ENCODE results near the gene CYP4F12.

CYP4F12 gene

GRCh38 chr19:15714638-15715037 is 41.8 kb downstream of the CYP4F12 start:
- no peak for DNase-seq
- ATAC-seq, result no peak

DNA sequence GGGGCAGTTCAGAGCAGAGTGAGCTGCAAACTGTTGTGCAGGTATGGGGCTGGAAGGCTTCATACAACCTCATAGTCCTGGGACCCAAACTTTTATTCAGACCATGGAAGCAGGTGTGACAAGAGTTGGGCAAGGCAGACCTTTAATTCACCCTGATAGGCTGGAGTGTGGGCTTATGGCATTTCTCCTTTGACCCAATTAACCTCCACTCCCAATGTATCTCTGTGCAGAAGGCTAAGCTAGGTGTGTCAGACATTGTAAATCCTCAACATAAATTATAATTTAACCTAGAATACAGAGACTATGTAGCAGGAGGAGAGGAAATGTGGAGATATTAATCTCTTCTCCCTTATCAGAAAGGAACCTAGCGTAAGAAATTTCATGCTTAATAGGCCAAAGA is 42.8 kb downstream of the CYP4F12 start:
- no peak for ATAC-seq
- no peak for DNase-seq

DNA sequence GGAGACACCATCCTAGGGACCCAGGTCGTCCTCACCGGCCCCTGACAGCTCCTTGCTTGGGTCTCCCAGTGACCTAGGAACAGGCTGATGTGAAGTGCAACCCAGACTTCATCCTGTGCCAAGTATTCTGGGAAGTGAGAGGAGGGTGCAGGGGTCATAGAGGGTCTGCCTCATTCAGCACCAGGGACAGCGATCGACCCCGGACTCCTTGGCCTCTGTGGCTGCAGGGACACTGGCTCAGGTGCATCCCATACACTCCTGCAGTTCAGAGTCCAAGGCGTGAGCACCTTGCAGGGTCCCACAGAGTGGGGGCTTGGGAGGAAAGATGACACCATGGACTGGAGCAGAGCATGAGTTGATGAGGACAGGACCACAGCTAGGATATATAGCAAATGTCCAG is 44.9 kb downstream of the CYP4F12 start:
- DNase-seq, result no peak
- ATAC-seq, result no peak

DNA sequence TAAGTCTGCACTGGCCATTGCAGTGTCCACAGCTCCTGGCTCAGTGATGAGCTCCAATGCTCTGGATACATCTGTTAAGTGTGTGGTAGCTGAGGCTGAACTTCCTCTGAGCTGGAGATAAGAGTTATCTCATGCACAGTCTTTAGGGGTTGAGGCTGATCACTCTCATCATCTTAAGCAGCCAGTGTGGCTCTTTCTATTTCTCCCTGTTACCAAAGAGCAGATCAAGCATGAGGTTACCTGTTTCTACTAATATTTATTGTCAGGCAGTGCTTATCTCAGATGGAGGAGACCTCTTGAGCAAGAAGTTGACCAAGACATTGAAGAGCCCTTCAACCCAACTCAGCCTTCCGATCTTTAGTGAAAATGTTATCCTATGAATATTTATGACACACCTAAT is 48.4 kb downstream of the CYP4F12 start:
- ATAC-seq (no peak), DNase-seq (no peak)

- no peak for DNase-seq
- ATAC-seq, result no peak
Observed at GRCh38 chr19:15722956-15723355, 50.1 kb downstream of the CYP4F12 start.

GRCh38 chr19:15727724-15728123 is 54.8 kb downstream of the CYP4F12 start, which contains the start of gene OR10H2:
TSS of gene OR10H2 (plus strand) at chr19:15728024. CDS start at chr19:15728044, 20 bp downstream.
- no peak for DNase-seq

DNA sequence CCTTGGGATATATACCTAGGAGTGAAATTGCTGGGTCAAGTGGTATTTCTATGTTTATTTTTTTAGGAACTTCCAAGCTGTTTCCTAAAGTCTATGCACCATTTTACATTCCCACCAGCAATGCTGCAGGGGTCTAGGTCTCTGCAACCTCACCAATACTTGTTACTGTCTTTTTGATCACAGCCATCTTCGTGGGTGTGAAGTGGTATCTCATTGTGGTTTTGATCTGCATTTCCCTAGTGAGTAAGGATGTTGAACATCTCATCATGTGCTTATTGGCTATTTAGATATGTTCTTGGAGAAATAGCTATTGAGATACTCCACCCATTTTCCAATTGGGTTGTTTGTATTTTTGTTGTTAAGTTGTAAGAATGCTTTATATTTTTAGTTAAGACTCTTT is 57.7 kb downstream of the CYP4F12 start:
- ATAC-seq, result no peak

More at GRCh38 chr19:15727724-15728123, 54.8 kb downstream of the CYP4F12 start, which contains the start of gene OR10H2:
- no peak for ATAC-seq

GRCh38 chr19:15732388-15732787 is 59.5 kb downstream of the CYP4F12 start:
- ATAC-seq, result no peak

More for the DNA sequence above, 57.7 kb downstream of the CYP4F12 start:
- DNase-seq, result no peak

GRCh38 chr19:15733895-15734294 is 61.0 kb downstream of the CYP4F12 start:
- no peak for ATAC-seq

More at GRCh38 chr19:15732388-15732787, 59.5 kb downstream of the CYP4F12 start:
- DNase-seq, result no peak

GRCh38 chr19:15737722-15738121 is 64.8 kb downstream of the CYP4F12 start, which contains the start of gene OR10H3:
TSS of gene OR10H3 (plus strand) at chr19:15737985. CDS start at chr19:15741393, 3,408 bp downstream.
- ATAC-seq (no peak), DNase-seq (no peak)

More at GRCh38 chr19:15733895-15734294, 61.0 kb downstream of the CYP4F12 start:
- DNase-seq, result no peak

GRCh38 chr19:15740785-15741184 is 67.9 kb downstream of the CYP4F12 start:
- no peak for ATAC-seq

More at GRCh38 chr19:15740785-15741184, 67.9 kb downstream of the CYP4F12 start:
- DNase-seq, result no peak
